Activated T-cell treated with anti-CD3 and anti-CD28 coated beads, Interleukin-2, amount 50 U/mL, for 1 hour (primary cell): ENCODE measurements around the gene NFKB1.
"Not testable (repeated sequence)": the region's sequence is repeated elsewhere in the genome, so short reads cannot be mapped to it uniquely, and the experiment has no call there.

Experiments
- DNase-seq: peaks from one replicate; pipeline ENCODE4 v3.0.0-alpha.2; 2020

NFKB1 gene

DNA sequence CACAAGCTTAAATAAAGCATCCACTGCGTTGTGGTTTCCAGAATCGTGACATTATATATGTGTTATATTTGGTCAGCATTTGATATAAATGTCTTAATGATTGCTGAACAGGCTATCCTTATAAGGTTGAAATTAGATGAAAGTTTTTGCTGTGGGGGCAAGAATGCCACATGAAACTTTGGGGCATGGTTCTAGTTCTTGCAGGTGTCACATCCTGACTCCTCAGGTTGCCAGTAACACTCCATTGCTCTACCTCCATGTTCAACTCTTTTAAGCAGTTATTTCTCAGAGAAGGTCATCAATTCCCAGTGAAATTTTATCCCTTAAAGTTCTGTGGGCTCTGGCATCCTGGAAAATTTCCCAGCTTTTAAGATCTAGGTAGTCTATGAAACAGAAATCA, 33.7 kb downstream of the NFKB1 start:
- DNase-seq, result no peak

DNA sequence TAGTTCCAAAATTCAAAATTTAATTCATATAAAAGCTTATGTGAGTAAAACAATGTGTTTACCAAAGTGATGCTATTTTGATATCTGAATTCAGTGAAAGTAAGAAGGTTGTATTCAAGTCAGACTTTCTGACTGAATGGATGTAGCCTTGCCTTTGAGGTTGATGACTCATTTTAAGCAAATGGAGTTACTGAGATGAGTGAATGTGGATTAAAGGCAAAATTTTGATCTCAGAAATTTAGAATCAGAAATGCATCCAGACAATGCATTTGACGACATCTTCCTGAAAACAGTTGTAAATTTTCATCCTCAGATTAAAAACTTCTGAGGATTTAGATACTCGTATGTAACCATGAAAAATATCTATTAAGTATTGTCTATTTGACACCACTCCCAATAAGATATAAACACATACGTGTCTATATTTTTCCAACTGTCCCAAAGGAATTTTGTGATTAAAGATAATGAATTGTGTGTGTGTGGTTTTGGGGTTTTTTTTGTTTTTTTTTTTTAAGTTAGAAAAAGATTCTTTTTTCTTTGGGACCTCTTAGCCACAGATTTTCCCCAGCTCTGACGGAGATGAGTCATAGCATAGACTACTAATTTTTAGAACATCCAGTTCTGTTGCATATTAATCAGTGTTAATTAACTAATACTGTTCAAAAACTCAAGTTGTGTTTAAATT, 34.4 kb downstream of the NFKB1 start:
- DNase-seq, result no peak

DNA sequence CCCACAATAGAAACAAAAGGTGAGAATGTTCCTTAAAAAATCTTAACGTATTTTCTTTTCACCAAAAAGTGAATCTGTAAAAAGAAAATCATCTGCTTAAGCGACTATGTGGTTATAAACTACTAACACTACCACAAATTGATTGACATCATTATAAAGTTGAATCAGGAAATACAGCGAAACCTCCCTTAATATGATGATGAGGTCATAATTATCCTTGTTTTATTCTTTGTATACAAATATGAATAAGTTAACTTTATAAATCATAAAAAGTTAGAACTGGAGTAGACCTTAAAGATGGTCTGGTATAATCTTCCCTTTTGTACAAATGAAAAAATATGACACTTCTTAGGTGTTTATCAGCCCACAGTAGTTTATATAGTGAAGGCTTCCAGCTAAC, 35.6 kb downstream of the NFKB1 start:
- DNase-seq, result no peak

DNA sequence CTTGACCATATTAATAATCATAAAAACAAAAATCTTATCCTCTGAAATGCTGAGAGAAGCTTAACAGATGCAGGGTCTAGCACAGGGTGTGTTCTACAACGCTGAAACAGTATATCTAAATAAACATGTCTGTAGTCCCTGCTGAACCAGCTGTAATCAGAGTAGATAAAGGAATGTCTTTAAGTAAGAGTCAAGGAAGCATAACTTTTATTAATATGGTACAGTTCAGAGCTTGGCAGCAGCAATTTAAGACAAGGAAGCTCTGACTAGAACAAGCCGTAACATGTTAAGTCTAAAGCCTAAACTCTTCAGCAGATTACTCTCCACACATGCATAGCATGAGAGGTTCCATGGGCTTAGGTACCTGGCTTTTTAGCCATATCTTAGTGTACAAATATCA, 36.1 kb downstream of the NFKB1 start:
- DNase-seq, result no peak

DNA sequence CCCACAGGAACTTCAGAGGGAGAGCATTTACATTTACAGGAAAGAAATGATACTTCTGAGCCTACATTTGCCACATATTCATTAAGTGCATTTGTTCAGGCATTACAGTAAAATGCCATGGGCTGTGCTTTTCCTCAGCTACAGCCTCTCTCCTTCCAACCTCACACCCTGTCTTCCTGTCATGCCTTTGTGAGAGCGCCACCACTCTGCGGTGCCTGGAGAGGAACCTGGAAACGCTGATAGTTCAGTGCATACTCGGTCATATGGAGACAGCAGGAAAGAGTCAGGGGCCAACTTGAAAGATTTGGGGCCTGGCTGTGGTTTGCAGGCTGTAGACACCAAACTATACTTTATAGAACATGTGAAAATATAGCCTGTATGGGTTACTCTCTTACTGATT, 40.5 kb downstream of the NFKB1 start:
- no peak for DNase-seq

DNA sequence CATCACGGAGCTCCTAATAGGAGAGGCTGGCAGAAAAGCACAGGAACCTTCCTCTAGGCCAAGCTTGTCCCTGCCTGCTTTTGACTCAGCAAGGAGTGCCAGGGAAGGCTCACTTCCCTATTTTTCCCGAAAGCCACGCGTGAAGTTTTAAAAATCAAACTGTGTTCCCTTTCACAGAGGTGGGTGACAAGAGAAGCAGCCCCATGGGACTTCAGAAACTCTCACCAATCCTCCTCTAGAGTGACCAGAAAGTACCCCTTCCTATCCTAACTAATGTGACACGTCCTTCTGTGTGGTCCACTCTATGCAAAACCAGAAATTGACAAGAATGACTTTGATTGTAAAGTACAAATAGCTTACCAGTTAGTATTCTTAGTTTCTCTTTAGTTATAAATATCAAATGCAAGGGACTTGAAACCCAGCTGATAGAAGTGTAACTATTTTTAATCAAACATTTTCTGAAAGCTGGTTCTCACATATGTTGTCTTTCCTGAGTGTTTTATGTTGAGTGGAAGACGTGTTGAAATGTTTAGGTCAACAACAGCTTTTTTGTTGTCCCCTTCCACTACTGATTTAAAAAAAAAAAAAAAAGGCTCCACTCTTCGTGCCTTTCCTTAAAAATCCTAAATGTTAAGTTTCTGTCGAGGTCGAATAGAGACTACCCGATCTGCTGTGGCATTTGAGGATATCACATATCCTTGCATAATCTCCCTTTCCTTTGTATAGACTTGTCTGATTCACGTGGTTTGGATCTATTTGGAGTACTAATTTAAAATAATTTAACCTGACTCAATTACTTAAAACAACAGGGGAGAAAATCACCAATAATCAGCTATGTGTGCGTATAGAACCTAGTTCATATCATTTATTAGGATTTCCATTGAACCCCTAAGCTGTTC, 42.1 kb downstream of the NFKB1 start:
- no peak for DNase-seq

DNA sequence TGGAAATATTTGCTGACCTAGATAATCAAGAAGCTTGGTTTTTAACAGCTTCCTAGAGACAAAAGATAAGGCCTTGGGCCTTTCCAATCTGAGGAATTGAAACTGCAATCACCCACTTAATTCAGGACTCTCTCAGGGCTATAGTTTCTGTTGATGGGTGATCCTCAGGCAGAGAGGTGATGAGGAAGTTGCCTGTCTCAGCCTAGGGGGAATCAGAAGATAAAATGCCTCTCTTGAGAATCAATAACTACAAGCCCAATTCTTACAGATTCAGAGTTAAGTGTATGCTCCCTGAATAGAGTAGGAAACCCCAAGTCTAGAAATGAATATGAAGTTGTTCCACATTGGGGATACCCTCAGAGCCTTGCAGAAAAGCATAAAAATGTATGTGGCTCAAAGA, 45.5 kb downstream of the NFKB1 start:
- DNase-seq, result no peak

DNA sequence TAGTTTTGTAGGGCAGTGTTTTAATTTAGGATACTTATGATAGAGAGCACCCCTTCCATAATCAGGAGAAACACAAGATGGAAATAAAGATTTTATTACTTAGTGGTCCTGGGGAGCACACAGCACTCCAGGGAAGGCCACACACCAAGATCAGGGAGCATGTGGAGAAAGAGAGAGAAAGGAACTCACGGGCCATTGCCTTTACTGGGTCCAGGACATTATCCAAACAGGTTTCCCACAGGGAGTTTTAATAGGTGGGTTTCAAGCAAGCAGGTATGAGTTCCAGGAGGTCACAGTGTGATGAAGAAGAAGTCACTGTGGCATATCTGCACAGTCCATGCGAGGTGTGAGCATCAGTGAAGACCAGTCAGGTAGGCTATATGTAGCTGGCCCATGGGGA, 46.8 kb downstream of the NFKB1 start:
- no peak for DNase-seq

DNA sequence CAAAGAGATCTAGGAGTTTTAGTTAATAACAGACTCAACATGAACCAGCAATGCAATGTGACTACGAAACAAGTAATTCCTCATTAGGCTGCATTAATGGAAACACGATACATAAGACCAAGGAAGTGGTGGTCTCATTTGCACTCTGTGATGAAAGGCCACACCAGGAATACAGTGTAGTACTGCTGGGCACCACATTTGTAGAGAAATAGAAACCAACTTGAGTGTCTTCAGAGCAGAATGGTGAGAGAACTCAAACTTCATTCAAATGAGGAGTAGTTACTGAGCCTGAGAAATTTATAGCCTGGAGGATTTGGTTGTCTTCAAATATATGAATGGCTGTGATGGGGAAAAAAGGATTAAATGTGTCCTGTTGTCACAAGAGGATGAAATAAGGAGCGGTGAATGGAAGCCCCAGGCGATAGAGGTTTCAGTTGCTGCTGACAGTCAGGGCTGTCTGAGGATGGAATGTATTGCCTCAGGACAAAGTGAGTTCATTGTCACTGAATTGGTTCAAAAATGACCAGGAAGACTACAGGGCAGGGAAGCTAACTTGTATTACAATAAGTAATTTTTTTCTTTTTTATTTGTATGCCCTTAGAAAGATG, 50.9 kb downstream of the NFKB1 start:
- DNase-seq, result no peak

DNA sequence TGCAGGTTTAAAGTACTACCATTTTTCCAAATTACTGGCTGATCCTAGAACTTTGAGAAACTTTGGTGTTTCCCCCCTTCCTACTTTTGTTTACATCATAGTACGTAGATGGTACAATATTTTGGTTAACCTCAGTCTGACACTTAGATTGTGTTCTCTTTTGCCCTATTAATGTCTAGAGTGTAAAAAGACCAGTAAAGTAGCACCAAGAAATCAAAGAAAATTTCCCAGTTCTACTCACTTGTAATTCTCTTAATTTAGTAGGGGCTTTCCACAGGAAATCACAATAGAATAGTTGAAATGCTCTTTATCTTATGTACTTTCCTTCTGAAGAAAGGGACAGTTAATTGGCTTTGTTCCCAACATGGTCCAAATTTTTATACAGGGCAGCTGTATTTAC, 51.6 kb downstream of the NFKB1 start:
- no peak for DNase-seq

DNA sequence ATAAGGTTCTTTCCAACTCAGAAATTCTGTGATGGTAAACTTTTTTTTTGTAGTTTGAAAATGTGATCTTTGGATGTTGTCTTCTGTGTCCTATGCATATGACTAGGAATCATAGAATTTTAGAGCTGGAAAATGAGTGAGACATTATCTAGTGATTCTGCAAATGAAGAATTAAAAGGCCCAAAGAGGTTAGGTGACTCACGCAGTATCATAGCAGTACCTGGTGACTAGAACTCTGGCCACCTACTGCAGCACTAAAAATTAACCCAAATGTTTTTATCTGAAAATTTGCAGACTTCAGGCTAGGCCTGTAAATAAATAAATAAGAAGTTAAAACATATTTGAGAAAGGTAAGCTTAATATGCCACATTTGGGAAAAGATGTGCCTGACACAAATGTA, 52.8 kb downstream of the NFKB1 start:
- no peak for DNase-seq

DNA sequence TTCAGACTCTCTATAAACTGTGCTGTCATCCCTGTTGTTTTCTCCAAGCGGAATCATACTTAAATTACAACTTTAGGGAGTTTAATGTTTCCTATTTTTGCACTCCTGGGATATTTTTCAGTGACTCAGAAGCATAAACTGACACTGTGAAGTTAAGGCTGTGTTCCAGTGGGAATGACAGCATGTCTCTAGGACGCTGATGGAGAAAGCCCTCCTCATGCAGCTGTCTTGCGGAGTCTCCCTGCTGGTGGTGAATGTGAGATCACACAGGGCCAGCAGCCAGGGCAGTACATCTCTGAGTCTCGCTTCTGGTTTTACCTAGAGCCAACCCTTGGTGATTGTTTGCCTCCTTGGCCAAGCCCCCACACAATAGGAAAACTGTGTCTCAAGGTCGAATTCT, 53.3 kb downstream of the NFKB1 start:
- DNase-seq, result no peak

DNA sequence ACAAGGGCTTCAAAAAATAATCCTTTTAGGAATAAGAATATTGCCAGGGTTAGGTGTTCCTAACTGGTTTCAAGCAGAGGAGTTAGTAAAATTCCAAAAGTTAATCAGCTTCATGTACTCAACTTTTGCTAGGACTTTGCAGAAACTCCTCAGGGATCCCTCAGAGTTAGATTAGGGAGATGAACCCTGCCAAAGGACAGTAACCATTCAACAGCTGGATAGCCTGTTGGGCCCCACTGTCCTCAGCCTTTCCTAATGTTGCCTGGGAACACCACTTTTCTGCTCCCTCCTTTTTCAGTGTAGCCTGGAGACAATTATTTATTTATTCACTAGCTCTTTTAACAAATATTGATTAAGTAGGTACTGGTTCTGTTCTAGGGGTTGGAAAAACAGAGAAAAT, 53.8 kb downstream of the NFKB1 start:
- no peak for DNase-seq

DNA sequence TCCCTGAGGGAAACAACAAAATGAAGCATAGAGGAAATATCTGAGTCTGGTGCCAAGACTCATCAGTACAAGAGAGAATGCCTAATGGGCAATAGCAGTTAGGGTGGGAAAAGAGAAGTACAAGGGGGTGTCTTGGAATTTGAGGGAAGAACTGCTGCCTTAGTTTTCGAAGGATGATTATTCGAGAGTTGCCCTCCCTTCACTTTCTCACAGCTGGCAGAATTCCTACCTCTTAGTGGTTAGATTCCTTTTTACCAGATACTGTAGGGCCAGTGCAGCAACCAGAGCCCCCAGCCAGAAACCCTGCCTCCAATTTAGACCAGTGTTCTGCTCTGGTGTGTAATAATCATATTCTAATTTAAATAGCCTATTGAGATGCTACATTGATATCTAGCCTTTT, 56.5 kb downstream of the NFKB1 start:
- no peak for DNase-seq

DNA sequence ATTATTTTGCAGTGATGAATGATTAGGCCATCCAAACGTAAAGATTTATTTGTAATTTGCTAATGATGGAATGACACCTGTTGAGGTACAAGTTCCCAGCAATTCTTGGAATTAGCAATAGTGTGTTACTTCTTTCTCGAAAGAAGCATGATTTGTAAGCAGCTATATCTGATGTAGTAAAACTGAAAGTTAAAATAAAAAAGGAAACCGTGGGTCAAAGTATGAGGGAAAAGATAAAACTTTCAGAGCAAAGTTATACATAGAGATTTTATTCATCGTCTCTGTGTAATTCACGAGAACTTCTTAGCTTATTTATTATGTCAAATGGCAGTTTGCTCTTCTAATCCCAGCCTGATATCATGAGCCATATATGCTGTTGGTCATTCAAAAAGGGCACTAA, 59.0 kb downstream of the NFKB1 start:
- no peak for DNase-seq

DNA sequence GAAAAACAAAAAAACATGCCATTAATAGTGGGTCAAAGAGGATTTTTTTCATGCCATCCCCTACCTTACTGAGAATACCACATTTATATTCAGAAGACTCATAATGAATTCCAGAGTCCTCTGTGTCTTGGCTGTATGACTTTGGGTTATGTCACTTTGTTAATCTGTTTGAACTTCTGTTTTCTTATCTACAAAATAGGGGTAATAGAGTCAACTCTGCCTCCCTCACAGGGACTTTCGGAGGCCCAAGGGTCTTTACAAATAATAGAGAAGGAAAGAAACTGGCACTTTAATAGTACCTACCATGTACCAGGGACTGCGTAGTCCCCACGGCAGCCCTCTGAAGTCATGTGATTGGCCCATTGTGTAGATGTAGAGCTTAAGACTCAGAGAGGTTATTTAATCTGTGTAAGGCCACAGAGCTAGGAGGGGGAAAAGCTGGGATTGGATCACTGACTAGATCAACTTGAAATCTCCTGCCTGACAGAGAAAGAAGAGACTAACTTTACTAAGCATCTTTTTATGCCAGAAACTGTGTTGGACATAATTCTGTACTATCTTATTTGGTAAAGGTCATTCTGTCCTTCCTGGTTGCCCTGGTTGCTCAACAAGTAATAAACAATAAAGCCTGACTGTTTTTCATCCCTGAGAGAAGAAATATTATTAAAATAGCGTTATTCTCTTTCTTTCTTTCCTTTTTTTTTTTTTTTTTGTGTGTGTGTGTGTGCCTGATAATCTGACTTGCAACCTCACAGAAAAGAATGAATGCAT, 59.6 kb downstream of the NFKB1 start:
- DNase-seq, result no peak

DNA sequence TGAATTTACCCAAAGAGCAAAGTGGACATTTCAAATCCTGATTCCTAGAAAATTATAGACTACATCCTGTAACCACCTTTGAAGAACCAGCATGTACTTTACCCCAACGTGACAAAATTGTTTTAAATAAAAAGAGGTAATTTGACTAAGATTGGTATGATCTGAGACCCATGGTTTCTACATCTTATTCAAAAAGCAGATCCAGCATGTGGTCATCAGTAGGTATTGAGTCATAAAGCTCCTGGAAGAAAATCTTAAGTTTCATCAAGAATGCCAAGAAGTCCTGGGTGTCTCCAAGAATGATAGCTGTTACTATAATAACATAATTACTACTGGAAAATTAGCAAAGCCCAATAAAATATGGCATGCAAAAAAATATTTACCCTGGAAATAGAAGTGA, 61.8 kb downstream of the NFKB1 start:
- no peak for DNase-seq

DNA sequence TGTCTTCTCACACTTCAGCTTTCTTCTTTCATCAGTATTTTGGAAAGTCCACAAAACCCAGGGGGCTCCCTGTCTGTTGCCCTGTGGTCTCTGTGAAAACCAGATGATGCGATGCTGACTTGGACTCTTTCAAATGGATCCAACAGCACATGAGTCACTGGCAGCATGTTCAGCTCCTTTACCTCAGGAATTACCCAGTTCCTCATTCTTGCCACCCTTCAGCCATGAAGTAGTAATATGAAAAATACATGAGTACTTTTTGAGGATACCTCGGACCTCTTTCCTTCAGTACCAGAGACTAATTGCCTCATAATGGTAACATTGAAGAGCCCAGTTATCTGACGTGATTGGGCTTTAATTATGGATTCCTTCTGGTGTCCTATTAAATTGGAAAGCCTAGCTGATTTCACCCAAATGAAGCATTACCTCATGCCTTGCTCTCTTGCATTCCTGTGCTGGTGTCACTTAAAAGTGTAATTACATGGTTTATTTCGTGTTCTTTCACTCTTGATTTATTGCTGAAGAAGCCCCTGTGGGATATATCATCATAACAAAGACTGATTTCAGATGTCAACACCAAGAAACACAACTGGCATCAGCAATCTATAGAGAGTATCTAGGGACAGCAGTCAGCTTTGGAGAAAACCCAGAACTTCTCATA, 63.4 kb downstream of the NFKB1 start:
- DNase-seq, result no peak

DNA sequence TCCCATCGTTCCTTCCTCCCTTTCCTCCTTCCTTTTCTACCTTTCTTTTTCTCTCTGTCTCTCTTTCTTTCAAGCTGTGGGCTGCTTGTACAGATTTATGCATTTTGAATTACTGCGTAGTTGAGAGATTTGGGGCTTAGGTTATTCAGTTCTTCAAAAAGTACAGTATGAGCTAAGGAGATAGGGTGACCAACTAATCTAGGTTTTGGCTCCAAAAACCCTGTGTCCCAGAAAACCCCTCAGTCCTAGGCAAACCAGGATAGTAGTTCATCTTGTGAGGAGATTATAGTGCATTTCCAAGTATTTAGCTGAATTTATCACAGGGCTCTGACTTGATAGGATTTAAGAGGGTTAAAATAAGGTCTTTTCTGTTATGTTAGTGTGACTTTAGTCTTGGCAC, 64.5 kb downstream of the NFKB1 start:
- no peak for DNase-seq

DNA sequence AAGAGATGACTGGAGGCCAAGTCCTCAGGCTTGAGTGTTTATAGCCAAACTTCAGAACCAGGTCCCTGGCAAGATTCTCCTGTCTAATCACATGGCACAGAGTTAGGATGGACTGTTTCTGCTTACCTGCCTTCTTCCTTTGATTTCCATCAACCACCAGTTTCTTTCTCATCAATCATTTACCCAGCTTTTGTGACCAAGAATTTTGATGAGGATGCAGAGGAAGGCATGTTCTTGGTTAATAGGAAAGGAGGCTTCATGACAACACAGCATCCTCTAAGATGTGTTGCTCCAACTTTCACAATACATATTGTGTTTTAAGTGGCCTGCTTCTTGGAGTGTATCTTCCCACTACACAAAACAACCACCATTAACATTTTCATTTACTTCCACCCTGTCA, 65.3 kb downstream of the NFKB1 start:
- DNase-seq, result no peak

DNA sequence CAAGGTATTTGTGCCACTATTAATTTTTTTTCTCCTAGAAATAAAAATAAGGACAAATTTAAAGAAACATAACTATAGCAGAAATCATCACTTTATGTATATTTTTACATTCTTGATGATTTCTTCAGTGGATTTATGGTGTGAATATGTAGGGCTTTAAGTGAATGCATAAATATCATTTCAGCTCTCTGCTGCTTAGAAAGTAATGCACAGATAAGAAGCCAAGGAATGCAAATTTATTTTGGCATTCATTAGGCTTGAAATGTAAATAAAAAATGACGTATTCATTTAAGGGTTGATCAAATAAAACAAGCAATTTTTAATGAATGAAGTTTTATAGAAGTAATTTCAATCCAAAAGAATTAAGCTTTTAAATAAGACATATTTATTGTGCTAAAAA, 66.3 kb downstream of the NFKB1 start:
- DNase-seq, result no peak

DNA sequence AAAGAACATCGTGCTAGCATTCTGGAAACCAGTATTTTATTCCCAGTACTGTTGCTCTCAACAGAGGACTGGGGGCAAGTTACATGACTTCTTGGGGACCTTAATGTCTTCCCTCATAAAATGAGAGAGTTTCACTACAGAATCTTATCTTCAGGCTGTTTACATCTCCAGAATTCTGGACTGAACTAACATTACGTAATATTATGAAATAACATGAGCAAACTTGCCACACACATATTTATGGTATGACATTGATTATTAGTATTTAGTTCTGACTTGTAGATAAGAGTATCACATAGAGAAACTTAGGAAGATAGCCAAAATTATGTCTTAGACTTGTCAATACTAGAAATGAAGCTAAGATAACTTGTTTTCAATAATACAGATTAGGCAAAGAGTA, 68.0 kb downstream of the NFKB1 start:
- no peak for DNase-seq

DNA sequence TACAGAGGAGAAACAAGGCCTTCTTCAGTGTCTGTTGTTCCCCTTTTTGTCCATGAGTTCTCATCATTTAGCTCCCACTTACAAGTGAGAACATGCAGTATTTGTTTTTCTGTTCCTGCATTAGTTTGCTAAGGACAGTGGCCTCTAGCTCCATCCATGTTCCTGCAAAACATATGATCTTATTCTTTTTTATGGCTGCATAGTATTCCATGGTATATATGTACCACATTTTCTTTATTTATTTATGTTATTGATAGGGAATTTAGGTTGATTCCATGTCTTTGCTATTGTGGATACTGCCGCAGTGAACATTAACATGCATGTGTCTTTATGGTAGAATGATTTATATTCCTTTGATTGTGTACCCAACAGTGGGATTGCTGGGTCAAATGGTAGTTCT, 69.1 kb downstream of the NFKB1 start:
- DNase-seq, result not testable (repeated sequence)
